Liver (tissue), 9 donors: ENCODE results near the gene PHYKPL. TPM values are rescaled to one million over a fixed set of nuclear protein-coding genes. Genes with fewer than 3 reads are reported as not detected.
A peak's percentile ranks its signal among the peaks of the same experiment; 100 is the strongest.

Source experiments
- DNase-seq: peaks from one replicate; pipeline ENCODE4 v3.0.0-alpha.2; 2017; ENCODE audit warnings: low spot score
- H3K27ac ChIP-seq, 2 donors: one replicate each; pipeline ENCODE4 v1.7.0; 2013; ENCODE audit warnings: inconsistent platforms in 2 of 2, low read length in 2 of 2, control low read depth in 1 of 2, low read depth in 1 of 2, mild to moderate bottlenecking in 1 of 2
- H3K27me3 ChIP-seq, 4 donors: one replicate each; pipeline versions ENCODE4 v1.6.1 to v1.7.0; 2013; ENCODE audit warnings: low read length in 3 of 4, inconsistent platforms in 1 of 4, mild to moderate bottlenecking in 1 of 4, moderate library complexity in 1 of 4; ENCODE audit not compliant: control insufficient read depth in 4 of 4, insufficient read depth in 4 of 4
- H3K36me3 ChIP-seq, 4 donors: one replicate each; pipeline versions ENCODE4 v1.6.1 to v1.7.0; 2013; ENCODE audit warnings: low read length in 3 of 4, mild to moderate bottlenecking in 3 of 4, low read depth in 1 of 4, moderate library complexity in 1 of 4; ENCODE audit not compliant: control insufficient read depth in 4 of 4, insufficient read depth in 3 of 4
- H3K4me1 ChIP-seq, 4 donors: one replicate each; pipeline versions ENCODE4 v1.6.1 to v1.7.0; 2013; ENCODE audit warnings: low read length in 3 of 4, mild to moderate bottlenecking in 3 of 4, moderate library complexity in 1 of 4; ENCODE audit not compliant: control insufficient read depth in 4 of 4, insufficient read depth in 4 of 4
- H3K4me3 ChIP-seq, 3 donors: one replicate each; pipeline versions ENCODE4 v1.6.1 to v1.7.0; 2013; ENCODE audit warnings: low read length in 3 of 3, control low read depth in 1 of 3, low read depth in 1 of 3, mild to moderate bottlenecking in 1 of 3
- H3K9ac ChIP-seq, 2 donors: one replicate each; pipeline ENCODE4 v1.7.0; 2013; ENCODE audit warnings: low read length in 2 of 2, mild to moderate bottlenecking in 2 of 2, moderate library complexity in 2 of 2, control low read depth in 1 of 2, low read depth in 1 of 2
- H3K9me3 ChIP-seq, 4 donors: one replicate each; pipeline versions ENCODE4 v1.6.1 to v1.7.0; 2013; ENCODE audit warnings: low read length in 3 of 4; ENCODE audit not compliant: control insufficient read depth in 4 of 4
- EGR1 ChIP-seq, 2 donors: IDR thresholded peaks; 2 replicates each; pipeline ENCODE4 v1.6.1; 2016 to 2018; ENCODE audit warnings: antibody characterized with exemption in 2 of 2, low read depth in 2 of 2
- FOXA1 ChIP-seq: IDR thresholded peaks from 2 replicates; pipeline ENCODE4 v1.6.1; 2016; ENCODE audit warnings: antibody characterized with exemption
- FOXA2 ChIP-seq: IDR thresholded peaks from 2 replicates; pipeline ENCODE4 v1.6.1; 2016; ENCODE audit warnings: antibody characterized with exemption
- GABPA ChIP-seq, 2 donors: IDR thresholded peaks in 1 of 2; conservative IDR thresholded peaks in 1 of 2; 2 replicates each; pipeline ENCODE4 v1.6.1; 2016; ENCODE audit warnings: antibody characterized with exemption in 2 of 2, mild to moderate bottlenecking in 1 of 2, moderate library complexity in 1 of 2
- HNF4A ChIP-seq, 2 donors: conservative IDR thresholded peaks; 2 replicates each; pipeline ENCODE4 v1.6.1; 2016; ENCODE audit warnings: antibody characterized with exemption in 2 of 2, mild to moderate bottlenecking in 2 of 2
- JUND ChIP-seq, 2 donors: IDR thresholded peaks; 2 replicates each; pipeline ENCODE4 v1.6.1; 2016; ENCODE audit warnings: antibody characterized with exemption in 2 of 2
- MAX ChIP-seq: IDR thresholded peaks from 2 replicates; pipeline ENCODE4 v1.6.1; 2016; ENCODE audit warnings: antibody characterized with exemption
- NR2F2 ChIP-seq: IDR thresholded peaks from 2 replicates; pipeline ENCODE4 v1.6.1; 2016; ENCODE audit warnings: antibody characterized with exemption
- RAD21 ChIP-seq, 2 donors: IDR thresholded peaks; 2 replicates each; pipeline ENCODE4 v1.6.1; 2016; ENCODE audit warnings: antibody characterized with exemption in 2 of 2, mild to moderate bottlenecking in 2 of 2
- REST ChIP-seq: IDR thresholded peaks from 2 replicates; pipeline ENCODE4 v1.6.1; 2016; ENCODE audit warnings: antibody characterized with exemption, mild to moderate bottlenecking
- RXRA ChIP-seq, 2 donors: IDR thresholded peaks; 2 replicates each; pipeline ENCODE4 v1.6.1; 2017 to 2018; ENCODE audit warnings: antibody characterized with exemption in 2 of 2, mild to moderate bottlenecking in 1 of 2
- SP1 ChIP-seq: IDR thresholded peaks from 2 replicates; pipeline ENCODE4 v1.6.1; 2018; ENCODE audit warnings: antibody characterized with exemption, mild to moderate bottlenecking
- TAF1 ChIP-seq: conservative IDR thresholded peaks from 2 replicates; pipeline ENCODE4 v1.6.1; 2016; ENCODE audit warnings: antibody characterized with exemption, mild to moderate bottlenecking
- YY1 ChIP-seq: IDR thresholded peaks from 2 replicates; pipeline ENCODE4 v1.6.1; 2016; ENCODE audit warnings: antibody characterized with exemption, mild to moderate bottlenecking
- ZBTB33 ChIP-seq: IDR thresholded peaks from 2 replicates; pipeline ENCODE4 v1.6.1; 2016; ENCODE audit warnings: antibody characterized with exemption
- whole genome bisulfite sequencing: extraction: QIAGEN DNeasy Blood & Tissue Kit; methylation state at CpG from one replicate; pipeline ENCODE4 v1.1.7; 2013; 5-methylcytosine and 5-hydroxymethylcytosine counted together
- polyA plus RNA-seq, 2 donors: library from polyadenylated mRNA; stranded (reverse) in 1 of 2; unstranded in 1 of 2; fragments of 200-250 nt in 1 of 2; fragments of >200 nt in 1 of 2; fragmentation: Nextera tagmentation in 1 of 2; extraction: Ambion mirVana in 1 of 2; gene quantifications; one replicate each; pipeline versions ENCODE4 v1.2.1 to v1.2.3, GENCODE V29; 2013 to 2015
- total RNA-seq, 2 donors: library from RNA; depleted of rRNA; stranded (reverse); fragments of >200 nt; gene quantifications; one replicate each; pipeline ENCODE4 v1.2.3, GENCODE V29; 2014
- TF ChIP-seq, protein P1 (sequence below): IDR thresholded peaks from 2 replicates; pipeline ENCODE4 v1.6.1; 2016; ENCODE audit warnings: antibody characterized with exemption
- TF ChIP-seq, protein P2 (sequence below): fragments of 150-350 bp; IDR thresholded peaks from 2 replicates; pipeline ENCODE4 v1.5.1; 2017; ENCODE audit warnings: improper control_type of control experiment, low read depth, low read length; ENCODE audit not compliant: missing input control
- donor health status: healthy.
- donor health status: healthy.
- donor health status: healthy.
- donor health status: healthy.
- donor health status: healthy.

The PHYKPL gene
- total and polyA plus RNA-seq, 4 donors, result 25.6 to 103 (median 45.0) TPM

GRCh38 chr5:178206166-178207101, 26.2 kb downstream of the PHYKPL start:
- TF ChIP-seq, protein P1, sequence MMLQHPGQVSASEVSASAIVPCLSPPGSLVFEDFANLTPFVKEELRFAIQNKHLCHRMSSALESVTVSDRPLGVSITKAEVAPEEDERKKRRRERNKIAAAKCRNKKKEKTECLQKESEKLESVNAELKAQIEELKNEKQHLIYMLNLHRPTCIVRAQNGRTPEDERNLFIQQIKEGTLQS, result no peak
- TF ChIP-seq, protein P2, sequence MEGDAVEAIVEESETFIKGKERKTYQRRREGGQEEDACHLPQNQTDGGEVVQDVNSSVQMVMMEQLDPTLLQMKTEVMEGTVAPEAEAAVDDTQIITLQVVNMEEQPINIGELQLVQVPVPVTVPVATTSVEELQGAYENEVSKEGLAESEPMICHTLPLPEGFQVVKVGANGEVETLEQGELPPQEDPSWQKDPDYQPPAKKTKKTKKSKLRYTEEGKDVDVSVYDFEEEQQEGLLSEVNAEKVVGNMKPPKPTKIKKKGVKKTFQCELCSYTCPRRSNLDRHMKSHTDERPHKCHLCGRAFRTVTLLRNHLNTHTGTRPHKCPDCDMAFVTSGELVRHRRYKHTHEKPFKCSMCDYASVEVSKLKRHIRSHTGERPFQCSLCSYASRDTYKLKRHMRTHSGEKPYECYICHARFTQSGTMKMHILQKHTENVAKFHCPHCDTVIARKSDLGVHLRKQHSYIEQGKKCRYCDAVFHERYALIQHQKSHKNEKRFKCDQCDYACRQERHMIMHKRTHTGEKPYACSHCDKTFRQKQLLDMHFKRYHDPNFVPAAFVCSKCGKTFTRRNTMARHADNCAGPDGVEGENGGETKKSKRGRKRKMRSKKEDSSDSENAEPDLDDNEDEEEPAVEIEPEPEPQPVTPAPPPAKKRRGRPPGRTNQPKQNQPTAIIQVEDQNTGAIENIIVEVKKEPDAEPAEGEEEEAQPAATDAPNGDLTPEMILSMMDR, result no peak
- no peak for TF ChIP-seq EGR1 (IDR thresholded peaks at IDR 0.05; ENCODE audit: low read depth in 2 of 2)
- no peak for TF ChIP-seq FOXA1
- no peak for TF ChIP-seq ZBTB33
- TF ChIP-seq HNF4A (conservative IDR thresholded peaks at IDR 0.05), result peak; percentile 5 to 30
- TF ChIP-seq RAD21 (IDR thresholded peaks at IDR 0.05), result no peak
- no peak for TF ChIP-seq TAF1
- TF ChIP-seq MAX, result no peak
- TF ChIP-seq SP1, result no peak
- TF ChIP-seq GABPA (IDR thresholded peaks at IDR 0.05 in 1 of 2, conservative IDR thresholded peaks at IDR 0.05 in 1 of 2), result no peak
- TF ChIP-seq NR2F2, result peak; percentile 16
- TF ChIP-seq JUND (IDR thresholded peaks at IDR 0.05), result no peak
- peak; percentile 75 to 77 for TF ChIP-seq RXRA (IDR thresholded peaks at IDR 0.05)
- no peak for TF ChIP-seq FOXA2
- H3K27me3 ChIP-seq, result no peaks in the 10 kb centered on the region
- peak overlapping the region; percentile 51 to 99 (median 97) for H3K4me3 ChIP-seq
- H3K36me3 ChIP-seq, result peaks cover 23 to 50% (median 42%) of the 10 kb centered on the region in 4 donors
- no peak for DNase-seq
- 53% methylated on average over 12 of the region's 12 CpGs for WGBS
- no peak overlapping the region for H3K9ac ChIP-seq
- H3K27ac ChIP-seq, result peak overlapping the region; percentile 49 to 93
- H3K9me3 ChIP-seq, result no peaks in the 10 kb centered on the region
- peaks cover 9 to 34% (median 29%) of the 10 kb centered on the region in 4 donors for H3K4me1 ChIP-seq

DNA sequence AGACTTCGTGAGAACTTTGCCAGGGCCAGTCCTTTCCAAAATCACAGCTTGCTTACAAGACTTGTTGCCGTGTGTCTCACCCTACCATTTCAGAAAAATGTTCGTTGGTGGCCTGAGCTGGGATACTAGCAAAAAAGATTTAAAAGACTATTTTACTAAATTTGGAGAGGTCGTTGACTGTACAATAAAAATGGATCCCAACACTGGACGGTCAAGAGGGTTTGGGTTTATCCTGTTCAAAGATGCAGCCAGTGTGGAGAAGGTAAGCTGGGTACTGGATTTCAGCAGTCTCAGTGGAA, 26.9 kb downstream of the PHYKPL start:
- DNase-seq, result no peak
- peak overlapping the region; percentile 80 to 93 for H3K27ac ChIP-seq
- peak; percentile 9 for TF ChIP-seq YY1
- no peak for TF ChIP-seq REST
- no peak for TF ChIP-seq SP1
- 18% methylated on average over 5 of the region's 5 CpGs for WGBS
- H3K9ac ChIP-seq, result peak overlapping the region in 1 of 2 donors; percentile 86
- peaks cover 9 to 32% (median 29%) of the 10 kb centered on the region in 4 donors for H3K4me1 ChIP-seq
- no peaks in the 10 kb centered on the region for H3K9me3 ChIP-seq
- H3K27me3 ChIP-seq, result no peaks in the 10 kb centered on the region
- peaks cover 20 to 44% (median 35%) of the 10 kb centered on the region in 4 donors for H3K36me3 ChIP-seq
- peak overlapping the region; percentile 51 to 99 (median 97) for H3K4me3 ChIP-seq
